Thyroid gland (tissue), 4 donors: Measurements from ENCODE around the gene SPRR2G. TPM values are rescaled to one million over a fixed set of nuclear protein-coding genes. Genes with fewer than 3 reads are reported as not detected.
"Not testable (repeated sequence)": the region's sequence is repeated elsewhere in the genome, so short reads cannot be mapped to it uniquely, and the experiment has no call there.

Experiments used
- DNase-seq, 2 donors: peaks; one replicate each; pipeline ENCODE4 v3.0.0-alpha.2; 2019
- H3K27ac ChIP-seq, 3 donors: fragments of 200-600 bp; sonication (generic); 1 replicate in 2 of 3; 2 replicates in 1 of 3; pipeline ENCODE4 v1.5.1; 2016 to 2019; ENCODE audit warnings: mild to moderate bottlenecking in 1 of 3, moderate library complexity in 1 of 3
- H3K27me3 ChIP-seq: fragments of 200-600 bp; sonication (generic); one replicate; pipeline ENCODE4 v1.5.1; 2019
- H3K36me3 ChIP-seq, 2 donors: fragments of 200-600 bp; sonication (generic); one replicate each; pipeline ENCODE4 v1.5.1; 2016 to 2019
- H3K4me1 ChIP-seq, 2 donors: fragments of 200-600 bp; sonication (generic); one replicate each; pipeline ENCODE4 v1.5.1; 2017 to 2019
- H3K4me3 ChIP-seq, 3 donors: fragments of 200-600 bp; sonication (generic); replicated peaks in 1 of 3; 1 replicate in 2 of 3; 2 replicates in 1 of 3; pipeline ENCODE4 v1.5.1; 2016; ENCODE audit warnings: mild to moderate bottlenecking in 1 of 3
- H3K9me3 ChIP-seq: fragments of 200-600 bp; sonication (generic); one replicate; pipeline ENCODE4 v1.5.1; 2017
- POLR2A ChIP-seq, 2 donors: fragments of 450-650 bp; IDR thresholded peaks; one replicate each; pipeline ENCODE4 v1.6.1; 2017; ENCODE audit warnings: antibody characterized with exemption in 2 of 2, mild to moderate bottlenecking in 2 of 2, moderate library complexity in 1 of 2
- WGBS, 2 donors: methylation state at CpG; one replicate each; pipeline ENCODE4 v1.1.5; 2017; 5-methylcytosine and 5-hydroxymethylcytosine counted together
- intact Hi-C: fragments of 100-400 bp; cut with DNase I; formaldehyde crosslinking; loops from one replicate; pipeline ENCODE4 v1.15.1; 2023
- total RNA-seq, 4 donors: library from RNA; depleted of rRNA; stranded (reverse); fragments of >200 nt; gene quantifications; one replicate each; pipeline ENCODE4 v1.2.3, GENCODE V29; 2016
- TF ChIP-seq, protein P1 (sequence below), 6 experiments: fragments of 200-600 bp in 3 of 6; fragments of 450-650 bp in 3 of 6; sonication (generic) in 3 of 6; IDR thresholded peaks; one replicate each; pipeline ENCODE4 v1.5.1; 2016 to 2019; ENCODE audit warnings: antibody characterized with exemption in 6 of 6, mild to moderate bottlenecking in 2 of 6, inconsistent platforms in 1 of 6, moderate library complexity in 1 of 6

Gene SPRR2G
- total RNA-seq, 4 donors from 2014 or later, result not detected

DNA sequence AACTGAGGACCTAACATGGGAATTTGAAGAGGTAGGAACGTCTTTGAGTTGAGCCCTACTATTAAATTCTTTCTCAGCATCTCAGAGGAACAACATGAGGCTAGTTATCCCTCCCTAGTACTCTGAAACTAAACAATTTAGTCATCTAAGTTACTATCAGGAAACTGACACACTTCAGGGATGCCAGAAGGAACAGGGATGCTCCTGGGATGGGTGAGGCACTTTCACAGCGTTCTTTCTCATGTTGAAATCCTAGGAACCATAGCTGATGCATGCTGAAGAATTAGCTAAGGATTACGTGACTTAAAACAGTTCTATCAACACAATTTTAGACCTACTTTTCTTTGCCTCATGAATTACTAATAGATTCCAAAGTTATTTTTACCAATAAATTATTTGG is 1.8 kb upstream of the SPRR2G start:
- H3K9me3 ChIP-seq, result no peaks in the 10 kb centered on the region
- TF ChIP-seq POLR2A (IDR thresholded peaks at IDR 0.05), result no peak
- TF ChIP-seq, protein P1, sequence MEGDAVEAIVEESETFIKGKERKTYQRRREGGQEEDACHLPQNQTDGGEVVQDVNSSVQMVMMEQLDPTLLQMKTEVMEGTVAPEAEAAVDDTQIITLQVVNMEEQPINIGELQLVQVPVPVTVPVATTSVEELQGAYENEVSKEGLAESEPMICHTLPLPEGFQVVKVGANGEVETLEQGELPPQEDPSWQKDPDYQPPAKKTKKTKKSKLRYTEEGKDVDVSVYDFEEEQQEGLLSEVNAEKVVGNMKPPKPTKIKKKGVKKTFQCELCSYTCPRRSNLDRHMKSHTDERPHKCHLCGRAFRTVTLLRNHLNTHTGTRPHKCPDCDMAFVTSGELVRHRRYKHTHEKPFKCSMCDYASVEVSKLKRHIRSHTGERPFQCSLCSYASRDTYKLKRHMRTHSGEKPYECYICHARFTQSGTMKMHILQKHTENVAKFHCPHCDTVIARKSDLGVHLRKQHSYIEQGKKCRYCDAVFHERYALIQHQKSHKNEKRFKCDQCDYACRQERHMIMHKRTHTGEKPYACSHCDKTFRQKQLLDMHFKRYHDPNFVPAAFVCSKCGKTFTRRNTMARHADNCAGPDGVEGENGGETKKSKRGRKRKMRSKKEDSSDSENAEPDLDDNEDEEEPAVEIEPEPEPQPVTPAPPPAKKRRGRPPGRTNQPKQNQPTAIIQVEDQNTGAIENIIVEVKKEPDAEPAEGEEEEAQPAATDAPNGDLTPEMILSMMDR (IDR thresholded peaks at IDR 0.05), result no peak

DNA sequence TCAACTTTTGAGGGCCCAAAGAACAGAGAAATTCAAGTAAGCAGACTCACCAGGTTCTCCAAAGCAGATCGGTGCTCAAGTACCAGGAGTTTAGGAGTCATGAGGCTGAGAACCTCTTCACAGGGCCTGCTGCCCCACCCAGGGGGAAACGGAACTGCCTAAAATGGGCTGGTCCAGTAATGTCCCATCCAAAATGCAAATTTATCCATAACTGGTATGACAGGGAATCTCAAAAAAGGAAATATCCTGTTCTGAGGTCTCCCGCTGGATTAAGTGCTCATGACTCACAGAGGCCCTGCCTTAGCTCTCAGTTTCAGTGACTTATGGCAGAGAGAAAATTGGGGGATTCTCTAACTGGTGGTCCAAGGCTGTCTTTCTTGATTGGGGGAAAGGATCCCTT is 9.3 kb downstream of the SPRR2G start:
- H3K27ac ChIP-seq, result no peak overlapping the region
- WGBS, 2 donors, result 77 to 92% methylated on average over 3 of the region's 3 CpGs
- TF ChIP-seq POLR2A (IDR thresholded peaks at IDR 0.05), result no peak
- TF ChIP-seq, protein P1 (IDR thresholded peaks at IDR 0.05), result no peak
- H3K36me3 ChIP-seq, result no peaks in the 10 kb centered on the region
- no peaks in the 10 kb centered on the region for H3K4me1 ChIP-seq
- no peak for DNase-seq
- H3K9me3 ChIP-seq, result no peaks in the 10 kb centered on the region
- H3K27me3 ChIP-seq, result no peaks in the 10 kb centered on the region
- intact Hi-C loops, result no loop called here
- no peak overlapping the region for H3K4me3 ChIP-seq

More for the DNA sequence above, 1.8 kb upstream of the SPRR2G start:
- 70 to 73% methylated on average over 3 of the region's 3 CpGs for WGBS, 2 donors
- H3K27ac ChIP-seq, result no peak overlapping the region
- no peaks in the 10 kb centered on the region for H3K27me3 ChIP-seq
- H3K36me3 ChIP-seq, result no peaks in the 10 kb centered on the region
- no peak for DNase-seq
- no peak overlapping the region for H3K4me3 ChIP-seq
- intact Hi-C loops, result no loop called here
- no peaks in the 10 kb centered on the region for H3K4me1 ChIP-seq

DNA sequence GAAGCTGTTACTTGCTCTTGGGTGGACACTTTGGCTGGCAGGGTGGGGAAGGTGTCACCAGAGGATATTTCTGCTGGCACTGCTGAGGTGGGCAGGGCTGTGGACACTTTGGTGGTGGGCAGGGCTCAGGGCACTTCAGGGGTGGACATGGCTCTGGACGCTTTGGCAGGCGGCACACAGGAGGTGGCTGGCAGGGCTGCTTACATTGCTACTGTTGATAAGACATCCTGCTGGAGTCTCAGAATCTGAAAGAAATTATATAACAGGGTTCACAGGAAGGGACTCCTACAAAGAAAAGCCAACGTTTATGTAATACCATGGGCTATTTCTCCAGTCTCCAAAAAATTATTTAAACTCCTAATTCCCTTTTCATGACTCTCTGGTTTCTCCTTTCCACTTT is 10.2 kb downstream of the SPRR2G start:
- no peak overlapping the region for H3K27ac ChIP-seq
- DNase-seq, result no peak
- H3K27me3 ChIP-seq, result no peaks in the 10 kb centered on the region
- WGBS, 2 donors, result 75 to 83% methylated on average over 3 of the region's 3 CpGs
- no peak overlapping the region for H3K4me3 ChIP-seq
- H3K36me3 ChIP-seq, result no peaks in the 10 kb centered on the region
- H3K9me3 ChIP-seq, result no peaks in the 10 kb centered on the region
- intact Hi-C loops, result no loop called here
- H3K4me1 ChIP-seq, result no peaks in the 10 kb centered on the region
- TF ChIP-seq, protein P1 (IDR thresholded peaks at IDR 0.05), result no peak
- no peak for TF ChIP-seq POLR2A (IDR thresholded peaks at IDR 0.05)

DNA sequence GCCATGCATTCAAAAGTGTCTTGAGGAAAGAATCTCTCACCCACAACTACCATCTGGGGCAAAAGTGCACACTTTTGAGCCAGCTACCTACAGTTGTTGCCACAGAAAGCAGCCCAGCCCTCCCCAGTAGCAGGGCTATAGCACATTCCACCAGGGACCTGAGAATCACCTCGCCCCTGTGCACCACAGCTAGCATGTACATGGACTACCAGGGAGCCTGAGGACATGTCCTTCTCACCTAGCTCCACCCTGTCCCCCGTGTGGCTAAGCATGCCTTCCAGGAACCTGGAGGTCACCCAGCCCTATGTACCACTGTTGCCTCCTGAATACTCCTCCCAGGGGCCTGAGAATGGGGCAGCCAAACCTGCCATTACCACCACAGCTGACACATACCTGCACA is 16.9 kb downstream of the SPRR2G start:
- Histone ChIP-seq H3K27me3 (no peaks in the 10 kb centered on the region), H3K36me3 (no peaks in the 10 kb centered on the region), H3K9me3 (no peaks in the 10 kb centered on the region), H3K4me1 (no peaks in the 10 kb centered on the region), H3K27ac (no peak overlapping the region), H3K4me3 (no peak overlapping the region)
- intact Hi-C loops, result no loop called here
- 54 to 70% methylated on average over 2 of the region's 2 CpGs for WGBS, 2 donors
- DNase-seq, result no peak
- TF ChIP-seq POLR2A (IDR thresholded peaks at IDR 0.05), result no peak
- TF ChIP-seq, protein P1 (IDR thresholded peaks at IDR 0.05), result no peak

DNA sequence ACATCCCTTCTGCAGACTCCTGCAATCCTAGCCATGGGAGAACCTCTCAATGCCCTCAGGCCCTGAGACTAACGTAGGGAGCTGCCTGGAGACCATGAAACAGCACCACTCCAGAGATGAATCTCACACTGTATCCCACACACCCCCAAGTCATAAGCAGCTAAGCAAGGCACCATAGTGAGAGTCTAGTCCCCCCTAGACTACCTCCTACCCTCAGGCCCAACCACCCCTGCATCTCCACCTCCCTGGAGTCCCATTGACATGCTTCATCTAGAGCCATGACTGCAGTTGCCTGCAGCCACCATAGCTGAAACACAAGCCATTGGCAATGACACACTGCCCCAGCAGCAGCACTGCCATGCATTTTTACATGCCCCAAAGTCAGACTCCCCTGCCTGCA is 17.4 kb downstream of the SPRR2G start:
- DNase-seq, result no peak
- intact Hi-C loops, result no loop called here
- Histone ChIP-seq H3K9me3 (no peaks in the 10 kb centered on the region), H3K27me3 (no peaks in the 10 kb centered on the region), H3K36me3 (no peaks in the 10 kb centered on the region), H3K4me3 (no peak overlapping the region), H3K4me1 (no peaks in the 10 kb centered on the region), H3K27ac (no peak overlapping the region)
- TF ChIP-seq, protein P1 (IDR thresholded peaks at IDR 0.05), result no peak
- TF ChIP-seq POLR2A (IDR thresholded peaks at IDR 0.05), result no peak
- 78 to 94% methylated on average over 1 of the region's 1 CpG for WGBS, 2 donors

DNA sequence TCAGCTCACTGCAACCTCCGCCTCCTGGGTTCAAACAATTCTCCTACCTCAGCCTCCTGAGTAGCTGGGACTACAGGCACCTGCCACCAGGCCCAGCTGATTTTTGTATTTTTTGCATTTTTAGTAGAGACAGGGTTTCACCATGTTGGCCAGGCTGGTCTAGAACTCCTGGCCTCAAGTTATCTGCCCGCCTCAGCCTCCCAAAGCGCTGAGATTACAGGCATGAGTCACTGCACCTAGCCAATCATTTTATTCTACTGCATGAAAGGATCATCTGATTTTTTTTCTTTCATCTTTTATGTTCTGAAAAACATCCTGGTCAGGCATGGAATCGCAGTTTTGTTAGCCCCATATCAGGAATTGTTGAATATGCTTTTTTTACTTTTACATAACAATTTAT is 22.0 kb downstream of the SPRR2G start:
- intact Hi-C loops, H3K27ac ChIP-seq, DNase-seq, H3K4me1 ChIP-seq, H3K4me3 ChIP-seq, H3K27me3 ChIP-seq, H3K36me3 ChIP-seq, H3K9me3 ChIP-seq: not testable (repeated sequence)
- 92 to 97% methylated on average over 4 of the region's 4 CpGs for WGBS, 2 donors
